Upper lobe of left lung (tissue), 6 donors: ENCODE measurements around the gene IL12RB1. TPM values are rescaled to one million over a fixed set of nuclear protein-coding genes. Genes with fewer than 3 reads are reported as not detected.

Experiments used
- ATAC-seq, 2 donors: fragments of 200-7000 bp; cut with Tn5 transposase; one replicate each; pipeline ENCODE4 v1.9.1; 2022; ENCODE audit warnings: mild to moderate bottlenecking in 2 of 2, moderate library complexity in 2 of 2; ENCODE audit not compliant: low FRiP score in 2 of 2
- DNase-seq, 2 donors: peaks; one replicate each; pipeline ENCODE4 v3.0.0-alpha.2; 2019 to 2020
- H3K27ac ChIP-seq, 4 donors: fragments of 200-600 bp; sonication (generic); one replicate each; pipeline ENCODE4 v1.5.1; 2016 to 2019
- H3K27me3 ChIP-seq, 4 donors: fragments of 200-600 bp; sonication (generic); one replicate each; pipeline ENCODE4 v1.5.1; 2017 to 2019
- H3K36me3 ChIP-seq, 4 donors: fragments of 200-600 bp; sonication (generic); one replicate each; pipeline ENCODE4 v1.5.1; 2016 to 2019
- H3K4me1 ChIP-seq, 4 donors: fragments of 200-600 bp; sonication (generic); one replicate each; pipeline ENCODE4 v1.5.1; 2018 to 2019
- H3K4me3 ChIP-seq, 4 donors: fragments of 200-600 bp; sonication (generic); one replicate each; pipeline ENCODE4 v1.5.1; 2017 to 2019; ENCODE audit warnings: mild to moderate bottlenecking in 2 of 4, moderate library complexity in 1 of 4
- H3K9me3 ChIP-seq, 4 donors: fragments of 200-600 bp; sonication (generic); one replicate each; pipeline ENCODE4 v1.5.1; 2018 to 2019
- EP300 ChIP-seq, 4 donors: sonication (generic); formaldehyde crosslinking; IDR thresholded peaks; one replicate each; pipeline ENCODE4 v1.5.1; 2017; ENCODE audit warnings: antibody characterized with exemption in 4 of 4, control low read depth in 2 of 4
- POLR2A ChIP-seq, 4 donors: fragments of 450-650 bp; IDR thresholded peaks; one replicate each; pipeline ENCODE4 v1.5.1; 2016 to 2017; ENCODE audit warnings: antibody characterized with exemption in 4 of 4, mild to moderate bottlenecking in 2 of 4
- POLR2AphosphoS5 ChIP-seq, 2 donors: sonication (generic); formaldehyde crosslinking; IDR thresholded peaks; one replicate each; pipeline ENCODE4 v1.5.1; 2017; ENCODE audit warnings: antibody characterized with exemption in 2 of 2
- WGBS, 2 donors: methylation state at CpG; one replicate each; pipeline ENCODE4 v1.1.5; 2017 to 2018; 5-methylcytosine and 5-hydroxymethylcytosine counted together
- total RNA-seq, 6 donors: library from RNA; depleted of rRNA in 4 of 6; stranded (reverse); fragments of >200 nt in 4 of 6; gene quantifications; one replicate each; pipeline versions ENCODE4 v1.1.0 to v1.2.1, GENCODE V29; 2016 to 2021
- TF ChIP-seq, protein P1 (sequence below), 6 experiments: fragments of 450-650 bp in 4 of 6; fragments of 200-600 bp in 2 of 6; sonication (generic) in 2 of 6; IDR thresholded peaks; one replicate each; pipeline ENCODE4 v1.5.1; 2016 to 2019; ENCODE audit warnings: antibody characterized with exemption in 6 of 6
- donor health status: DM: no; HTN: no; CAD: no; lungs with moderate emphysema.
- donor health status: DM: no; HTN: yes; CAD: no; lungs with severe emphysema.

IL12RB1 gene
- total RNA-seq, 6 donors from 2014 or later: 2.6 to 13.2 (median 8.6) TPM

DNA sequence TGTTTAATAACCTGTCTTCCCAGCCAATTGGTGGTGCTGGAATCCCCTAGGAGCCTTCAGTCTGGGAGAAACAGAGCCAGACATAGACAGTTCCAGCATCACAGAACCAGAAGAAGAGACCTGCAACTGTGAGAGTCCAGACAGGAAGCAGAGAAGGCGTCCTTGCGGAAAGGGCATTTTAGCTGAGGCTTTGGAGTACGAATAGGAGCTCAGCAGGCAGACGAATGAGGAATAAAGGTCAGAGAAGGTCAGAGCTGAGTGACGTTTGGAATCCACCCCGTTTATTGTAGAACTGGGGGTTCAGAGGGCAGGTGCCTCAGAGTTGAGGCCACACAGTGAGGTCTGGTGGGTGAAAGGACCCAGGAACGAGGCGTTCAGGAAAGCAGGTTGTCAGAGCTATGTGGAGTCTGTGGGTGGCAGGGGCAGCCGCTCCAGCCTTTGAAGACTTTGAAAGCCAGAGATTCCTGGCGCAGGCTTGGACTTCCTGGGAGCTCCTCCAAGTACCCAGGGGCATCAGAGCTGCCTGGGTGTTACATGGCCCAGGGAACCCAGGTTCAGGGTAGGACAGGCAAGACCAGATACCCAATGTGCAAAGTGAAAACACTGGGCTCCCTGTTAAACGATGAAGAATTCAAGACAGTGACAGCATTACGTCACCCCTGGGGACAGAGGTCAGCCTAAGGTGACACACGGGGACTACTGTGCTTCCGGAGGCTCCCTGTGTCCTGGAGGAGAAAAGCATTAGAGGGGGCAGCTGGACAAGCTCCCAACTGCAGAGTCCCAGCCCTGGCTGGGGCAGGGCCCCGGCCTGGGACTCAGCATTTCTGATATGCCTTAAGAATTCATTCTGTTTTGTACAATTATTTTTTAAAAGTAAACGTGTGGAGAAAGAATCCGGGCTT is 73.3 kb downstream of the IL12RB1 start:
- peak overlapping the region in 3 of 4 donors; percentile 10 to 66 (median 58) for H3K4me3 ChIP-seq
- H3K4me1 ChIP-seq: peaks cover 53 to 77% (median 57%) of the 10 kb centered on the region in 4 donors
- WGBS, 2 donors: 76% methylated on average over 16 to 17 of the region's 17 CpGs
- ATAC-seq (no peak), DNase-seq (no peak)
- no peaks in the 10 kb centered on the region for H3K27me3 ChIP-seq
- peak overlapping the region; percentile 57 to 96 (median 92) for H3K27ac ChIP-seq
- peaks cover 33 to 73% (median 59%) of the 10 kb centered on the region in 4 donors for H3K36me3 ChIP-seq
- TF ChIP-seq POLR2A (IDR thresholded peaks at IDR 0.05): peak in 1 of 4 donors; percentile 8
- TF ChIP-seq, protein P1, sequence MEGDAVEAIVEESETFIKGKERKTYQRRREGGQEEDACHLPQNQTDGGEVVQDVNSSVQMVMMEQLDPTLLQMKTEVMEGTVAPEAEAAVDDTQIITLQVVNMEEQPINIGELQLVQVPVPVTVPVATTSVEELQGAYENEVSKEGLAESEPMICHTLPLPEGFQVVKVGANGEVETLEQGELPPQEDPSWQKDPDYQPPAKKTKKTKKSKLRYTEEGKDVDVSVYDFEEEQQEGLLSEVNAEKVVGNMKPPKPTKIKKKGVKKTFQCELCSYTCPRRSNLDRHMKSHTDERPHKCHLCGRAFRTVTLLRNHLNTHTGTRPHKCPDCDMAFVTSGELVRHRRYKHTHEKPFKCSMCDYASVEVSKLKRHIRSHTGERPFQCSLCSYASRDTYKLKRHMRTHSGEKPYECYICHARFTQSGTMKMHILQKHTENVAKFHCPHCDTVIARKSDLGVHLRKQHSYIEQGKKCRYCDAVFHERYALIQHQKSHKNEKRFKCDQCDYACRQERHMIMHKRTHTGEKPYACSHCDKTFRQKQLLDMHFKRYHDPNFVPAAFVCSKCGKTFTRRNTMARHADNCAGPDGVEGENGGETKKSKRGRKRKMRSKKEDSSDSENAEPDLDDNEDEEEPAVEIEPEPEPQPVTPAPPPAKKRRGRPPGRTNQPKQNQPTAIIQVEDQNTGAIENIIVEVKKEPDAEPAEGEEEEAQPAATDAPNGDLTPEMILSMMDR (IDR thresholded peaks at IDR 0.05): no peak
- no peak for TF ChIP-seq EP300 (IDR thresholded peaks at IDR 0.05)
- TF ChIP-seq POLR2AphosphoS5 (IDR thresholded peaks at IDR 0.05): peak in 1 of 2 donors; percentile 15
- H3K9me3 ChIP-seq: no peaks in the 10 kb centered on the region

DNA sequence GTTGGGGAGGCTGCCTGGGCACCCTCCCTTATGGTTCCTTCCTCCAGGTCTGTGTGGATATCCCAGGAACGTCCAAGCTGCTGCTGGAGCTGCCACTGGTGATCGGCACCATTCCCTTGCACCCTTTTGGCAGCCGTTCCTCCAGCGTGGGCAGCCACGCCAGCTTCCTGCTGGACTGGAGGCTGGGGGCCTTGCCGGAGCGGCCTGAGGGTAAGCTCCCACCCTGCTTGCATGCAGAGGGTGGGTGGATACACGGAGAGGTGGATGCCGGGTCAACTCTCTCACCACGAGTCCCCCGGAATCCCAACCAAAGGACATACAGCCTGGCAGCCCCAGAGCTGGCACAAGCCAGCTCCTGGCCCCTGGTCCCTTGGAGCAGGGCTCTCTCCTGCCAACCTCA is 76.6 kb downstream of the IL12RB1 start:
- H3K27ac ChIP-seq: peak overlapping the region; percentile 68 to 93 (median 92)
- peaks cover 32 to 73% (median 36%) of the 10 kb centered on the region in 4 donors for H3K4me1 ChIP-seq
- H3K9me3 ChIP-seq: no peaks in the 10 kb centered on the region
- peak overlapping the region; percentile 58 to 66 (median 63) for H3K4me3 ChIP-seq
- no peak for ATAC-seq
- no peak for DNase-seq
- WGBS, 2 donors: 59 to 69% methylated on average over 7 to 11 of the region's 11 CpGs
- no peak for TF ChIP-seq POLR2A (IDR thresholded peaks at IDR 0.05)
- no peak for TF ChIP-seq POLR2AphosphoS5 (IDR thresholded peaks at IDR 0.05)
- TF ChIP-seq, protein P1 (IDR thresholded peaks at IDR 0.05): no peak
- no peak for TF ChIP-seq EP300 (IDR thresholded peaks at IDR 0.05)
- H3K36me3 ChIP-seq: peaks cover 33 to 69% (median 59%) of the 10 kb centered on the region in 4 donors
- no peaks in the 10 kb centered on the region for H3K27me3 ChIP-seq

DNA sequence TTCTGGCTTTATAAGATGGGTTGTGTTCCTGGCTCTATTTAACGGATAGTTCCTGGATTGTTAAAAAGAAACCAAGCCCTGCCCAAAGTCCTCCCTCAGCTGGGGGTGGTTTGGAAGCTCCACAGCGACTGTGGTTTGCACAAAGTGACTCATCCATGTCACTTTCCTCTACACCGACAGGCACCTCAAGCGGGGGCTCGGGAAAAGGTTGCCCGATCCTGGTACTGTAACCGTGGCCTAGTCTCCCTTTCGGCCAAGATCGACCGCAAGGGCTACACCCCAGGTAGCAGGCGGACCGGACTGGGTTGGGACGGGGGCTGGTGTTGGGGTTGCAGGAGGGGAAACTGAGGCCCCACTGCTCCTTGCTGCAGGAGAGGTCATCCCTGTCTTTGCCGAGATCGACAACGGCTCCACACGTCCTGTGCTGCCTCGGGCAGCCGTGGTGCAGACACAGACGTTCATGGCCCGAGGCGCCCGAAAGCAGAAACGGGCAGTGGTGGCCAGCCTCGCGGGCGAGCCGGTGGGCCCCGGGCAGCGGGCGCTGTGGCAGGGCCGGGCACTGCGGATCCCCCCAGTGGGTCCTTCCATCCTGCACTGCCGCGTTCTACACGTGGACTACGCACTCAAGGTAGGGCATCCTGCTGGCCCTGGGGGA is 77.2 kb downstream of the IL12RB1 start:
- ATAC-seq: no peak
- DNase-seq: peak in 1 of 2 donors; percentile 80
- H3K36me3 ChIP-seq: peaks cover 33 to 65% (median 57%) of the 10 kb centered on the region in 4 donors
- H3K27me3 ChIP-seq: no peaks in the 10 kb centered on the region
- peaks cover 29 to 70% (median 32%) of the 10 kb centered on the region in 4 donors for H3K4me1 ChIP-seq
- no peaks in the 10 kb centered on the region for H3K9me3 ChIP-seq
- peak overlapping the region; percentile 68 to 93 (median 92) for H3K27ac ChIP-seq
- TF ChIP-seq, protein P1 (IDR thresholded peaks at IDR 0.05): no peak
- peak in 1 of 2 donors; percentile 4 for TF ChIP-seq POLR2AphosphoS5 (IDR thresholded peaks at IDR 0.05)
- 91 to 92% methylated on average over 33 to 34 of the region's 37 CpGs for WGBS, 2 donors
- H3K4me3 ChIP-seq: peak overlapping the region; percentile 58 to 66 (median 63)

Other genes with a start within 250 kb of the IL12RB1 start
- 10 to 100 TPM; 11.0 to 25.1 (median 12.8) TPM for gene JAK3, start 239.0 kb downstream of the IL12RB1 start, total RNA-seq
- gene RPL18A, start 227.0 kb downstream of the IL12RB1 start, total RNA-seq: 1,000 to 10,000 TPM in 3 of 6 donors, 100 to 1,000 TPM in 3; 705 to 1,655 (median 1,002) TPM
- gene SLC5A5, start 215.0 kb downstream of the IL12RB1 start, total RNA-seq: under 1 TPM in 2 of 6 donors, not detected in 4; under 0.01 to 0.15 TPM
- 10 to 100 TPM; 50.2 to 83.3 (median 62.1) TPM for gene CCDC124, start 153.9 kb downstream of the IL12RB1 start, total RNA-seq
- under 1 TPM in 2 of 6 donors, not detected in 4; 0.34 to 0.37 TPM for gene KCNN1, start 119.8 kb downstream of the IL12RB1 start, total RNA-seq
- gene ARRDC2, start 78.8 kb downstream of the IL12RB1 start, total RNA-seq: 100 to 1,000 TPM in 2 of 6 donors, 10 to 100 TPM in 4; 53.6 to 253 (median 78.8) TPM
- 10 to 100 TPM in 4 of 6 donors, 1 to 10 TPM in 2; 9.3 to 67.1 (median 27.5) TPM for gene MAST3, start 10.8 kb upstream of the IL12RB1 start, total RNA-seq
- 10 to 100 TPM; 11.0 to 65.1 (median 30.3) TPM for gene PIK3R2, start 66.2 kb upstream of the IL12RB1 start, total RNA-seq
- 100 to 1,000 TPM; 228 to 764 (median 476) TPM for gene IFI30, start 86.9 kb upstream of the IL12RB1 start, total RNA-seq
- 10 to 100 TPM; 10.7 to 18.8 (median 13.3) TPM for gene MPV17L2, start 106.3 kb upstream of the IL12RB1 start, total RNA-seq
- 1 to 10 TPM in 5 of 6 donors, under 1 TPM in 1; 0.46 to 5.0 (median 3.4) TPM for gene RAB3A, start 117.1 kb upstream of the IL12RB1 start, total RNA-seq
- 100 to 1,000 TPM in 1 of 6 donors, 10 to 100 TPM in 4, 1 to 10 TPM in 1; 6.4 to 479 (median 21.0) TPM for gene PDE4C, start 139.5 kb upstream of the IL12RB1 start, total RNA-seq
- gene IQCN, start 187.5 kb upstream of the IL12RB1 start, total RNA-seq: 10 to 100 TPM in 3 of 6 donors, 1 to 10 TPM in 3; 6.3 to 58.7 (median 11.7) TPM
- gene JUND, start 194.7 kb upstream of the IL12RB1 start, total RNA-seq: 1,000 to 10,000 TPM in 1 of 6 donors, 100 to 1,000 TPM in 5; 281 to 1,101 (median 639) TPM
- 100 to 1,000 TPM in 4 of 6 donors, 10 to 100 TPM in 2; 39.8 to 147 (median 107) TPM for gene LSM4, start 236.1 kb upstream of the IL12RB1 start, total RNA-seq